ENCODE measurements around the gene SDHB.

The SDHB gene

GRCh38 chr1:17094664-17095063, 40.8 kb upstream of the SDHB start:
- H2AFZ ChIP-seq (ENCODE audit: low read length): no peak overlapping the region
- no peaks in the 10 kb centered on the region for H4K20me1 ChIP-seq (ENCODE audit: insufficient read depth, low read length, poor library complexity, severe bottlenecking)
- H3K27me3 ChIP-seq (ENCODE audit: insufficient read depth, low read length, poor library complexity, severe bottlenecking): no peaks in the 10 kb centered on the region
- no peak overlapping the region for H3K4me3 ChIP-seq (ENCODE audit: low read length, poor library complexity, severe bottlenecking)
- no peaks in the 10 kb centered on the region for H3K36me3 ChIP-seq (ENCODE audit: insufficient read depth, low read length)
- H3K4me2 ChIP-seq (ENCODE audit: low read depth, low read length, poor library complexity, severe bottlenecking): no peak overlapping the region
- no peaks in the 10 kb centered on the region for H3K9me2 ChIP-seq (replicated peaks; ENCODE audit: low read depth, low read length)
- no peaks in the 10 kb centered on the region for H3K9me3 ChIP-seq (ENCODE audit: insufficient read depth, low read depth, low read length)
- TF ChIP-seq EZH2phosphoT487 (IDR thresholded peaks at IDR 0.05; ENCODE audit: borderline replicate concordance) (no peak), CTCF (conservative IDR thresholded peaks at IDR 0.05; ENCODE audit: low read length) (no peak)
- H3K4me1 ChIP-seq (ENCODE audit: insufficient read depth, low read length, poor library complexity, severe bottlenecking): no peaks in the 10 kb centered on the region
- no peaks in the 10 kb centered on the region for H3F3A ChIP-seq (ENCODE audit: low read depth)
- H3K79me2 ChIP-seq (ENCODE audit: insufficient read depth, low read length): no peaks in the 10 kb centered on the region
- no peak overlapping the region for H3K9ac ChIP-seq (ENCODE audit: low read depth, low read length, poor library complexity, severe bottlenecking)

GRCh38 chr1:17093822-17094393, 40.1 kb upstream of the SDHB start:
- no peaks in the 10 kb centered on the region for H3K9me3 ChIP-seq (ENCODE audit: insufficient read depth, low read depth, low read length)
- H3K9ac ChIP-seq (ENCODE audit: low read depth, low read length, poor library complexity, severe bottlenecking): no peak overlapping the region
- no peak overlapping the region for H3K4me2 ChIP-seq (ENCODE audit: low read depth, low read length, poor library complexity, severe bottlenecking)
- no peaks in the 10 kb centered on the region for H3K9me2 ChIP-seq (replicated peaks; ENCODE audit: low read depth, low read length)
- H3F3A ChIP-seq (ENCODE audit: low read depth): no peaks in the 10 kb centered on the region
- H3K79me2 ChIP-seq (ENCODE audit: insufficient read depth, low read length): no peaks in the 10 kb centered on the region
- no peak overlapping the region for H2AFZ ChIP-seq (ENCODE audit: low read length)
- no peak overlapping the region for H3K4me3 ChIP-seq (ENCODE audit: low read length, poor library complexity, severe bottlenecking)
- no peaks in the 10 kb centered on the region for H3K4me1 ChIP-seq (ENCODE audit: insufficient read depth, low read length, poor library complexity, severe bottlenecking)
- H4K20me1 ChIP-seq (ENCODE audit: insufficient read depth, low read length, poor library complexity, severe bottlenecking): no peaks in the 10 kb centered on the region
- no peak for TF ChIP-seq EZH2phosphoT487 (IDR thresholded peaks at IDR 0.05; ENCODE audit: borderline replicate concordance)
- TF ChIP-seq CTCF (conservative IDR thresholded peaks at IDR 0.05; ENCODE audit: low read length): no peak
- H3K27me3 ChIP-seq (ENCODE audit: insufficient read depth, low read length, poor library complexity, severe bottlenecking): no peaks in the 10 kb centered on the region
- H3K36me3 ChIP-seq (ENCODE audit: insufficient read depth, low read length): no peaks in the 10 kb centered on the region

GRCh38 chr1:17091252-17091651, 37.4 kb upstream of the SDHB start:
- Histone ChIP-seq H3K4me3 (ENCODE audit: low read length, poor library complexity, severe bottlenecking) (no peak overlapping the region), H3K9ac (ENCODE audit: low read depth, low read length, poor library complexity, severe bottlenecking) (no peak overlapping the region), H3K9me2 (replicated peaks; ENCODE audit: low read depth, low read length) (no peaks in the 10 kb centered on the region), H3K27me3 (ENCODE audit: insufficient read depth, low read length, poor library complexity, severe bottlenecking) (no peaks in the 10 kb centered on the region), H3K79me2 (ENCODE audit: insufficient read depth, low read length) (no peaks in the 10 kb centered on the region), H3K4me2 (ENCODE audit: low read depth, low read length, poor library complexity, severe bottlenecking) (no peak overlapping the region), H2AFZ (ENCODE audit: low read length) (no peak overlapping the region), H3K9me3 (ENCODE audit: insufficient read depth, low read depth, low read length) (no peaks in the 10 kb centered on the region), H4K20me1 (ENCODE audit: insufficient read depth, low read length, poor library complexity, severe bottlenecking) (no peaks in the 10 kb centered on the region), H3K4me1 (ENCODE audit: insufficient read depth, low read length, poor library complexity, severe bottlenecking) (no peaks in the 10 kb centered on the region), H3K36me3 (ENCODE audit: insufficient read depth, low read length) (no peaks in the 10 kb centered on the region), H3F3A (ENCODE audit: low read depth) (no peaks in the 10 kb centered on the region)
- TF ChIP-seq CTCF (conservative IDR thresholded peaks at IDR 0.05; ENCODE audit: low read length) (no peak), EZH2phosphoT487 (IDR thresholded peaks at IDR 0.05; ENCODE audit: borderline replicate concordance) (no peak)
